Suppressor macrophage treated with lipopolysaccharide for 1 hour (primary cell): ENCODE data around the gene FLT1.

ENCODE experiments used
- DNase-seq, 3 donors: peaks; one replicate each; pipeline ENCODE4 v3.0.0-alpha.2; 2020 to 2022

FLT1 gene

GRCh38 chr13:28528848-28529247 is 33.9 kb upstream of the FLT1 start:
- no peak for DNase-seq

GRCh38 chr13:28528388-28528787 is 33.5 kb upstream of the FLT1 start:
- no peak for DNase-seq

DNA sequence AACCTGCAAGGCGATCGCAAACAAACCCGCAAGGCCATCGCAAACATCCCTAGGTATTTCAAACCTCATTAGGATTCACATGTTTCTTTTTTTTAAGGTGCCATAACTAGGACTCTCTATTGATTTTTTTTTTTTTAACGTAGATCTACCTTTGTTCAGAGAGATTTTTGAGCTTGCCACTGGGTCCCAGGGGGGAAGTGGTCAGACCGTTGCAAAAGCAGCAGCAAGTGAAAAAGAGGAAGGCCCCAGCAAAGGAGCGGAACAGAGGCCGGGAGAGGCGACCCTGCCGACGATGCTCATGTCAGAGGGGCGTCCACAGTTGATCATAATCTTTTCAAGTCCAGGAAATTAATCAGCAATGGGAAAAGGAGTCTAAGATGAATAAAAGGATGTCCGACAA is 32.7 kb upstream of the FLT1 start:
- DNase-seq: peak; percentile 71 to 74 (median 73)

GRCh38 chr13:28526876-28527275 is 31.9 kb upstream of the FLT1 start:
- no peak for DNase-seq

GRCh38 chr13:28522871-28523270 is 27.9 kb upstream of the FLT1 start:
- DNase-seq: no peak

DNA sequence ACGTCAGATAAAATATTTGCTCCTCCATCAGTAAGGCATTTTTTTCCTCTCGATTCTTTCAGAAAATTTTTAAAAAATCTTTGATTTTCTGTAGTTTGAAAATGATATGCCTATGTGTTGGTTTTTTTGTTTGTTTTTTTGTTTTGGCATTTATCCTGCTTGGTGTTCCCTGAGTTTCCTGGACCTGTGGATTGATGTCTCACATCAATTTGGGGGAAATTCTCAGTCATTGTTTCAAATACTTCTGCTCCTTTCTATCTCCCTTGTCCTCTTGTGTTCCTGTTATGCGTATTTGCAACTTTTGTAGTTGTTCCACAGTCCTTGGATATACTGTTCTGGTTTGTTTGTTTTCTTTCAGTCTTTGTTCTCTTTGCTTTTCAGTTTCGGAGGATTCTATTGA is 18.8 kb upstream of the FLT1 start:
- DNase-seq: no peak

GRCh38 chr13:28510542-28510941 is 15.6 kb upstream of the FLT1 start:
- no peak for DNase-seq

GRCh38 chr13:28510066-28510465 is 15.1 kb upstream of the FLT1 start:
- DNase-seq: no peak

GRCh38 chr13:28505543-28506135 is 10.7 kb upstream of the FLT1 start:
- DNase-seq: peak; percentile 36 to 46 (median 36)

DNA sequence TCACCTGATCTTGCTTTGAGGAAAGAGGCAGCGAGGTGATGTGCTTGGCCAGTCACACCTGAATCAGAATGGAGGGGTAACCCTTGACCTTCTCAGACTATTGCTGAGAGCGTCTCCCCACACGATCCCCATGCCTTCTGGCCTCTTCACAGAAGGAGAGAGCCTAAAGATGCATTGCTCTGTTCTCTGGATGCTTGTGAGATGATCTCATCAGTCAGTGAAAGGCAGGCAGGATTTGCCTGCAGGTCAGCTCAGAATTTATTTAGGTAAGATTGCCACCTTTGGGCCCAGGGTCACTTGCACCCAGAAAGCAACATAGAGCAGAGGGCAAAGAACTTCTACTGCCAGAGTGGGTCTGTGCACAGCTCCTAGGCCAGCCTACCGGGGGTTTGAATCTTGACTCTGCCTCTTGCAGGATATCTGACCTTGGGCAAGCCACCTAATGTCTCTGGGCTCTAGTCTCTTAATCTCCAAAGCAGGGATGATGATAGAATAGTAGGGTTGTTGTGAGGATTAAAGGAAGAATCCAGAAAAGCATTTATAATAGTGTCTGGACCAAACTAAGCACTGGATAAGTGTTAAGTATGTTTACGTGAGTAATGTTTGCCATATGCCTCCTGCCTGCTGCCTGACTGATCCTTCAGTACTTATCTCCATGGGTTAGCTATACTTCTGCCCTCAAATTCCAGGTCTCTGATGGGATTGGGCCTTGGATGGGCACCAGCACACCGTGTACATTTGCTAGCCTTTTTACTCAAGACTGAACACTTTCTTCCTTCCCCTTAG is 8.4 kb upstream of the FLT1 start:
- no peak for DNase-seq

DNA sequence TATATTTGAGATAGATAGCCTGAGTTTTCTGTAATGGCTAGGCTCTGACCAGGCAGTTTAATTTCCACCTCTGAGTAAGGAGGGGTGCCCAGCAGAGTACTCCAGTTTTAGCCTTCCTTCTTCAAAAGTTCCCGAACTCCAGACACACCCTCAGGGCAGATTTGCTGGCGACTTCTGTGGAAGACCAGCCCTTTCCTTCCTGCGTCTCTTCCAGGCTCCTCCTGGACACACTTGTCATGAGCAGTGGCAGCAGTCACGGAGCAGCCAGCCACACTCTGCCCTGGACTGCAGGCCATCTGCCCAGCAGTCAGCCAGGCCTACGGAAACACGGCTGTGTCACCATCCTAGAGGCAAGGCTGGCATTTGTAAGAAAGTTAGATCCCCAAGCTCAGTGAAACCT is 6.6 kb upstream of the FLT1 start:
- DNase-seq: no peak

DNA sequence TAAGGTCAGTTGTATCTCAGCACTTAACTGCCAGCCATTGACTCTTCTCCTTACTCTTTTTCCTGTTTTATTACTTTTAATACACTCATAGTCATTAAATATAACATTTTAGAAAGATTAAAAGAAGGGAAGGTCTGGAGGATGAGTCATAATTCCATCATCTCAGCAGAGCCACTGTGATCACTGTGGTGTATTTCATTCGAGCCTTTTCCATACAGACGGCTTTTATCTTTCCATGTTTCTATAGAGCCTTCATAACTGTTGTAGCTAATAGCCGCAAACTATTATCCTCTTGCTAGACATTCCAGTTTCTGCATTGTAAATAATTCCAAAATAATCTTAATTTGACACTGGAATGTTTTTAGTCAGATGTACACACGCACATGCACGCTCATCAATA is 4.7 kb upstream of the FLT1 start:
- DNase-seq: peak in 1 of 3 donors; percentile 17

DNA sequence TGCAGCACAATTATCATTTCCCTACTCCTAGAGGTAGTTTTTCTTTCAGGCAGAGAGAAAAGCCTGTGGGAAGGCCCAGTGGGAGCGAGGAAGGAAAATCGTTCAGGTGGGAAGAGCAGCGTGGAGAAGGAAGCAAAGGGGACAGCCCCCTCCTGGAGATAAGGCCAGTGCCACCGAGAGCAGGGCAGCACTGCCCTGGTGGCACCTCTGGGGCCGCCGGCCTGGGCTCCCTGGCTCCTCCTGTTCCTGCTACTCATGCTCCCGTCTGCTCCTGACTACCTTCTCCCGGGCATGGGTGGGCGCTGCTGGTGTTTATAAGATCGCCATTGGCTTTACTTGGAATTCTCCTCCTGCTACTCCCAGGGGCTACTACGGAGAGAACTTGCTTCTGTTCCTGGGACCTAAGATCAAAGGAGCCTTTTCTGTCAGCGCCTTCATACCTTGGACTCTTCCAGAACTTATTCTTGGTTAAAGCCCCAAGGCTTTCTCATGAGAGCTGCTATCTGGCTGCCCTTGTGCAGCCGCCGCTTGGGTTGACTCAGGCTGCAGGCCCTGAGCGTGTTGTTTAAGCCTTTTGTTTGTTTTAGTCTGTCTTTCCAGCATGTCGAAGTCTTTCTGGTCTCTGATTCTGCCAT is 3.7 kb upstream of the FLT1 start:
- no peak for DNase-seq

GRCh38 chr13:28497143-28497876 is 2.4 kb upstream of the FLT1 start:
- DNase-seq: no peak

DNA sequence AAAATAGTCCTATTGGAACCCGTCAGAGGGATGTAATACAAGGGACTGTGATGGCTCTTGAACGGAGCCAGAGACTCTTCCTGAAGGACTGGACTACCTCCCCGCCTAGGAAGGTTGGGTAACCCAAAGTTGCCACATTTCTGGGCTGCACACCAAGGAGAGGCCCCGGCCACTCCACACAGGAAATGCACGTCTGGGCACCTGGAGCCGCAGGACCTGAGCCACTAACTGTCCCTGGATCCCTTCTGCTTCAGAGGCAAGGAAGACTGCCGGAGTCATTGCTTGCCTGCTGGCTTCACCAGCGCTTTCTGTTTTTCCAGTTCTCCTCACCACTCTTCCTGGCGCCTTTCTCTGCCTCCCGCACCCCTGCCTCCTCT is 1.2 kb upstream of the FLT1 start:
- DNase-seq: no peak

GRCh38 chr13:28495538-28496187 is 735 bp upstream of the FLT1 start:
- DNase-seq: peak; percentile 29 to 62 (median 43)

GRCh38 chr13:28494504-28494777 is 487 bp downstream of the FLT1 start:
- peak; percentile 28 to 55 (median 38) for DNase-seq

DNA sequence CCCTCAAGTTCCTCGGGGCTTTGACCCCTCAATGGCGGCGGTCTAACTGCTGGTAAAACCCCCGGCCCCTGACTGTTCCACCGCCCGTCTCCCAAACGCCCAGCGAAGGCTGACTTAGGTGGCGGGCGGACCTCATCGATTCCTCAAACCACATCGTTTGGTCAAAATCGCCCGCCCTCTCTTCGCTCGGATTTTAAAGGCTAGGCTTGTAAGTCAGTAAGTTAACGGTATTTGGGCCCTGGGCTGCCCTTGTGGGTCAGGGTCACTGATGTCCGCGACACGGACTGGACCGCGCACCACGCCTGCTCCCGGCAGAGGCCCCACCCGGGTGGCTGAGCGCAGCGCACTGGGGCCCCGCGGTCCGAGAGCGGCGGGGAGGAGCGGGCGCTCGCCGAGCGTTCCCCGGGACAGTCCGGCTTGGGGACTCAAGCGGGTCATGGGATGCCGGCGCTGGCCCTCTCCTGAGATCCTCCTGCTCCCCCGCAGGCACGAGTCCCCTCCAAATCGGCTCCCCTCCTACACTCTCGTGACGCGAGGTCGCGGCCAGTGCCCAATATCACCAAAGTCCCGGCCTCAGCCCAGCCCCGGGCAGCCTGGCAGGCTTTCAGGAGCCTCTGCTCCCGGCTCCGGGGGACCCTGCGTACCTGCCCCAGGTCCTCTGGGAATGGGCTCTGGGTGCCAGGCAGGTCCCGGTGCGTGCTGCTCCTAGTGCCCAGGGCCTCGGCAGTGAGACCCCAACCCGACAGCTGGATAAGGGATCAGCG is 1.0 kb downstream of the FLT1 start:
- DNase-seq: peak; percentile 44 to 75 (median 57)

- no peak for DNase-seq
Observed at GRCh38 chr13:28492569-28493367, 2.2 kb downstream of the FLT1 start.

GRCh38 chr13:28490061-28490460 is 4.9 kb downstream of the FLT1 start:
- DNase-seq: peak; percentile 66 to 69 (median 67)

DNA sequence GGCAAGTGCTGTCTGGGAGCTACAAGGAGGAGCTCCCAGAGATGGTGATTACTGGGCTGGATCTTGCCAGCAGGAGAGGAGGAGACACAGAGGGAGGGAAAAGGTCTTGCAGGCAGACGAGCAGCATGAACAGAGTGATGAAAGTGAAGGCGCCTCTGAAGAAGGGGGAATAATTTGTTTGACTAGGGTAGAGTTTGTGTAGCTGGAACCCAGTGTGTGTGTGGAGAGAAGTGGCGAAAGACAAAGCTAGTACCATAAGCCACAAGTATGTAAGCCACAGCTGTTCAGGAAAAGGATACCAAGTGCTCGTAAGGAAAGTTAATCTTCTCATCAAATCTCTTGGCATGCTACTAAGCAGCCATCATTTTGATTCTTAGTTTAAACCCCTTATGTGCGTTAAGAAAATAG is 5.4 kb downstream of the FLT1 start:
- DNase-seq: no peak
